ENCODE measurements around the gene IRF2.

Gene IRF2

GRCh38 chr4:184513802-184514120, 39.4 kb upstream of the IRF2 start:
- no peak overlapping the region for H3K4me2 ChIP-seq (ENCODE audit: low read depth, low read length)
- no peaks in the 10 kb centered on the region for H3K79me2 ChIP-seq (ENCODE audit: low read length)
- no peak overlapping the region for H3K27ac ChIP-seq (ENCODE audit: low read length)
- H3K27me3 ChIP-seq (replicated peaks; ENCODE audit: insufficient read depth, low read length) = no peaks in the 10 kb centered on the region
- no peaks in the 10 kb centered on the region for H3K9me2 ChIP-seq (replicated peaks; ENCODE audit: insufficient read depth, low read length)
- no peak overlapping the region for H3K4me3 ChIP-seq (ENCODE audit: low read length)
- H3K9ac ChIP-seq (ENCODE audit: low read length) = no peak overlapping the region
- no peaks in the 10 kb centered on the region for H3K36me3 ChIP-seq (replicated peaks; ENCODE audit: insufficient read depth, low read length)
- no peak overlapping the region for H2AFZ ChIP-seq (ENCODE audit: low read length)
- no peak for DNase-seq
- H3K4me1 ChIP-seq (ENCODE audit: low read length) = peaks cover 5% of the 10 kb centered on the region; the same call in 1 of the 2 replicates
- no peak for TF ChIP-seq EZH2 (optimal IDR thresholded peaks at IDR 0.05; ENCODE audit: low read depth, low read length)
- TF ChIP-seq, protein P1, sequence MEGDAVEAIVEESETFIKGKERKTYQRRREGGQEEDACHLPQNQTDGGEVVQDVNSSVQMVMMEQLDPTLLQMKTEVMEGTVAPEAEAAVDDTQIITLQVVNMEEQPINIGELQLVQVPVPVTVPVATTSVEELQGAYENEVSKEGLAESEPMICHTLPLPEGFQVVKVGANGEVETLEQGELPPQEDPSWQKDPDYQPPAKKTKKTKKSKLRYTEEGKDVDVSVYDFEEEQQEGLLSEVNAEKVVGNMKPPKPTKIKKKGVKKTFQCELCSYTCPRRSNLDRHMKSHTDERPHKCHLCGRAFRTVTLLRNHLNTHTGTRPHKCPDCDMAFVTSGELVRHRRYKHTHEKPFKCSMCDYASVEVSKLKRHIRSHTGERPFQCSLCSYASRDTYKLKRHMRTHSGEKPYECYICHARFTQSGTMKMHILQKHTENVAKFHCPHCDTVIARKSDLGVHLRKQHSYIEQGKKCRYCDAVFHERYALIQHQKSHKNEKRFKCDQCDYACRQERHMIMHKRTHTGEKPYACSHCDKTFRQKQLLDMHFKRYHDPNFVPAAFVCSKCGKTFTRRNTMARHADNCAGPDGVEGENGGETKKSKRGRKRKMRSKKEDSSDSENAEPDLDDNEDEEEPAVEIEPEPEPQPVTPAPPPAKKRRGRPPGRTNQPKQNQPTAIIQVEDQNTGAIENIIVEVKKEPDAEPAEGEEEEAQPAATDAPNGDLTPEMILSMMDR (IDR thresholded peaks at IDR 0.05; ENCODE audit: low read length) = no peak
- TF ChIP-seq EZH2phosphoT487 (IDR thresholded peaks at IDR 0.05; ENCODE audit: low read length) = no peak
- no peaks in the 10 kb centered on the region for H3K9me3 ChIP-seq (replicated peaks; ENCODE audit: insufficient read depth, low read length)
- no peaks in the 10 kb centered on the region for H3F3A ChIP-seq (ENCODE audit: insufficient read depth, low read length)
- no peaks in the 10 kb centered on the region for H4K20me1 ChIP-seq (ENCODE audit: insufficient read depth, low read length)

GRCh38 chr4:184511156-184511555, 36.8 kb upstream of the IRF2 start:
- Histone ChIP-seq H3K4me3 (ENCODE audit: low read length) (no peak overlapping the region), H3K4me2 (ENCODE audit: low read depth, low read length) (no peak overlapping the region), H4K20me1 (ENCODE audit: insufficient read depth, low read length) (no peaks in the 10 kb centered on the region), H3K9ac (ENCODE audit: low read length) (no peak overlapping the region), H2AFZ (ENCODE audit: low read length) (no peak overlapping the region), H3K36me3 (replicated peaks; ENCODE audit: insufficient read depth, low read length) (no peaks in the 10 kb centered on the region), H3K27me3 (replicated peaks; ENCODE audit: insufficient read depth, low read length) (no peaks in the 10 kb centered on the region), H3K79me2 (ENCODE audit: low read length) (no peaks in the 10 kb centered on the region), H3K4me1 (ENCODE audit: low read length) (peaks cover 16% of the 10 kb centered on the region), H3K9me3 (replicated peaks; ENCODE audit: insufficient read depth, low read length) (no peaks in the 10 kb centered on the region), H3F3A (ENCODE audit: insufficient read depth, low read length) (peaks cover 14% of the 10 kb centered on the region), H3K9me2 (replicated peaks; ENCODE audit: insufficient read depth, low read length) (no peaks in the 10 kb centered on the region), H3K27ac (ENCODE audit: low read length) (no peak overlapping the region)
- no peak for DNase-seq
- TF ChIP-seq, protein P1 (IDR thresholded peaks at IDR 0.05; ENCODE audit: low read length) = no peak
- TF ChIP-seq EZH2 (optimal IDR thresholded peaks at IDR 0.05; ENCODE audit: low read depth, low read length) (no peak), EZH2phosphoT487 (IDR thresholded peaks at IDR 0.05; ENCODE audit: low read length) (no peak)

DNA sequence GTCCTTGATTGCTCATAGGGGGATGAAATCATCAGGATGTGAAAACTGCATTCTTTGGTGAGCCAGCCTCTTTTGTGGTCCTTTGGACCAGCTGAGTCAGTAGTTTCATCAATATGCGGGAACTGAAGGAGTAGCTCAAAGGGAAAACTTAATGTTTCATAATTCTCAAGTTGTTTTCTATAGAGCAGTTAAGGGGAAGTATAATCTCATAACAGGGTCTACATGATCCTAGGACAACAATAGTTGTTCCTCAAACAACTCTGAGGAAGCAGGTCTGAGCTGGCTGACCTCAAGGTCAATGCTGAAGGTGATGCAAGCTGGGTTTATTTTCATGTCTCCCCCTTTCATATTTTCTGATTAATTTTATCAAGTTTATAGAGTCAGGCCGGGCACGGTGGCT, 36.1 kb upstream of the IRF2 start:
- Histone ChIP-seq H3K27ac (ENCODE audit: low read length) (no peak overlapping the region), H2AFZ (ENCODE audit: low read length) (no peak overlapping the region), H3K27me3 (replicated peaks; ENCODE audit: insufficient read depth, low read length) (no peaks in the 10 kb centered on the region), H3K9me3 (replicated peaks; ENCODE audit: insufficient read depth, low read length) (no peaks in the 10 kb centered on the region), H3K9me2 (replicated peaks; ENCODE audit: insufficient read depth, low read length) (no peaks in the 10 kb centered on the region), H3K9ac (ENCODE audit: low read length) (no peak overlapping the region), H3K4me2 (ENCODE audit: low read depth, low read length) (no peak overlapping the region), H4K20me1 (ENCODE audit: insufficient read depth, low read length) (no peaks in the 10 kb centered on the region), H3K36me3 (replicated peaks; ENCODE audit: insufficient read depth, low read length) (no peaks in the 10 kb centered on the region), H3F3A (ENCODE audit: insufficient read depth, low read length) (peaks cover 20% of the 10 kb centered on the region), H3K79me2 (ENCODE audit: low read length) (no peaks in the 10 kb centered on the region), H3K4me1 (ENCODE audit: low read length) (peaks cover 14% of the 10 kb centered on the region), H3K4me3 (ENCODE audit: low read length) (no peak overlapping the region)
- DNase-seq = no peak
- TF ChIP-seq, protein P1 (IDR thresholded peaks at IDR 0.05; ENCODE audit: low read length) = no peak
- no peak for TF ChIP-seq EZH2phosphoT487 (IDR thresholded peaks at IDR 0.05; ENCODE audit: low read length)
- TF ChIP-seq EZH2 (optimal IDR thresholded peaks at IDR 0.05; ENCODE audit: low read depth, low read length) = no peak
